Endothelial cell of umbilical vein (primary cell): Measurements from ENCODE around the gene TMEM97.

Experiments used
- CTCF ChIP-seq, 2 donors: IDR thresholded peaks; 1 replicate in 1 of 2; 2 replicates in 1 of 2; pipeline ENCODE4 v1.5.1; 2011; ENCODE audit warnings: low read length in 2 of 2, mild to moderate bottlenecking in 2 of 2, moderate library complexity in 2 of 2, control low read depth in 1 of 2, inconsistent platforms in 1 of 2, low read depth in 1 of 2; ENCODE audit not compliant: insufficient read depth in 1 of 2; ENCODE audit errors: extremely low read depth in 1 of 2
- GATA2 ChIP-seq: IDR thresholded peaks from 2 replicates; pipeline ENCODE4 v1.7.0; 2011; ENCODE audit warnings: low read depth, mild to moderate bottlenecking, moderate library complexity, mixed read lengths, low read length; ENCODE audit not compliant: insufficient read length, insufficient read depth
- POLR2A ChIP-seq: IDR thresholded peaks from 2 replicates; pipeline ENCODE4 v1.6.1; 2012; ENCODE audit warnings: low read depth, mild to moderate bottlenecking, control low read depth, low read length
- POLR2AphosphoS5 ChIP-seq: IDR thresholded peaks from 2 replicates; pipeline ENCODE4 v1.6.1; 2012; ENCODE audit warnings: low read depth, mild to moderate bottlenecking, control low read depth, low read length, moderate library complexity; ENCODE audit not compliant: insufficient read depth

DNA sequence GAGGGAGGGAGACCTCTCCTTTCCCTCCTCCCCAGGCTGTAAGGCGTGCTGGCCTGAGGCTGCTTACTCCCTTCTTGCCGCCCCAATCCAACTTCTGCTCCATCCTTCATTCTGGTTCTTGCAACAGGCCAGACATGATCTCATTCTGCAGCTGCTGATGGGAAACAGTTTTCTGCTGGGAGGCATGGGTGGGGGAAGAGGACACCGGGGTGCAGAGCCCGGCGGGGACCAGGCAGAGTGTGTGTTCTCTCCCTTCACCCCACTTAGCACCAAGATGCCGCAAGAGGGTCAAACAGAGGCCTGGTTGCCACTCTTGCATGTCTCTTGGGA, 53.9 kb downstream of the TMEM97 start:
- TF ChIP-seq CTCF (IDR thresholded peaks at IDR 0.05; ENCODE audit: extremely low read depth in 1 of 2, insufficient read depth in 1 of 2, low read depth in 1 of 2, low read length in 2 of 2), result no peak
- TF ChIP-seq POLR2A, result no peak
- TF ChIP-seq GATA2, result no peak
- no peak for TF ChIP-seq POLR2AphosphoS5
